ENCODE results near the gene SSBP3.

The SSBP3 gene

GRCh38 chr1:54282101-54282847 is 123.9 kb downstream of the SSBP3 start:
- DNase-seq = no peak

GRCh38 chr1:54280651-54281050 is 125.5 kb downstream of the SSBP3 start:
- no peak for DNase-seq

- no peak for DNase-seq
Measured at GRCh38 chr1:54279457-54279856, 126.7 kb downstream of the SSBP3 start.

- DNase-seq = no peak
Measured at GRCh38 chr1:54278941-54279422, 127.2 kb downstream of the SSBP3 start.

- no peak for DNase-seq
Measured at GRCh38 chr1:54277451-54278341, 128.5 kb downstream of the SSBP3 start.

- DNase-seq = no peak
Measured at GRCh38 chr1:54276617-54277450, 129.4 kb downstream of the SSBP3 start.

GRCh38 chr1:54275349-54275748 is 130.8 kb downstream of the SSBP3 start:
- peak; percentile 73 to 92 for DNase-seq

GRCh38 chr1:54274881-54275280 is 131.3 kb downstream of the SSBP3 start:
- DNase-seq = no peak

GRCh38 chr1:54274448-54274847 is 131.7 kb downstream of the SSBP3 start:
- no peak for DNase-seq

- DNase-seq = peak; percentile 47 to 82
Measured at GRCh38 chr1:54273795-54274163, 132.4 kb downstream of the SSBP3 start.

GRCh38 chr1:54273092-54273794 is 133.0 kb downstream of the SSBP3 start:
- DNase-seq = peak; percentile 94 to 95

GRCh38 chr1:54272772-54273091 is 133.5 kb downstream of the SSBP3 start:
- no peak for DNase-seq

- no peak for DNase-seq
Measured at GRCh38 chr1:54272134-54272533, 134.1 kb downstream of the SSBP3 start.

GRCh38 chr1:54271341-54271740 is 134.9 kb downstream of the SSBP3 start:
- DNase-seq = peak in 1 of 2 experiments; percentile 54

- no peak for DNase-seq
Measured at GRCh38 chr1:54270543-54270942, 135.7 kb downstream of the SSBP3 start.

- no peak for DNase-seq
Measured at GRCh38 chr1:54268762-54269297, 137.4 kb downstream of the SSBP3 start.

GRCh38 chr1:54267815-54268761 is 138.1 kb downstream of the SSBP3 start:
- no peak for DNase-seq

GRCh38 chr1:54266908-54267307 is 139.3 kb downstream of the SSBP3 start:
- no peak for DNase-seq

GRCh38 chr1:54266195-54266594 is 140.0 kb downstream of the SSBP3 start:
- DNase-seq = no peak

- no peak for DNase-seq
Measured at GRCh38 chr1:54265659-54266058, 140.5 kb downstream of the SSBP3 start.

- DNase-seq = no peak
Measured at GRCh38 chr1:54265126-54265525, 141.1 kb downstream of the SSBP3 start.

Data from NCI-H446 (cell line).